NCI-H2196 treated with DMSO at 0.1 percent for 48 hours (cell line): ENCODE measurements around the gene NKX6-2.
"Not testable (repeated sequence)": the region's sequence is repeated elsewhere in the genome, so short reads cannot be mapped to it uniquely, and the experiment has no call there.

Experiments used
- DNase-seq: peaks from one replicate; lab custom pipeline; 2025; ENCODE audit not compliant: unreplicated experiment; lab: John Stamatoyannopoulos, UW

The NKX6-2 gene

GRCh38 chr10:132761395-132762060 lies 24.4 kb downstream of the NKX6-2 start:
- DNase-seq, result no peak

- DNase-seq, result no peak
Measured at GRCh38 chr10:132758865-132759264, 27.1 kb downstream of the NKX6-2 start.

- DNase-seq, result no peak
Measured at GRCh38 chr10:132757171-132757570, 28.8 kb downstream of the NKX6-2 start.

DNA sequence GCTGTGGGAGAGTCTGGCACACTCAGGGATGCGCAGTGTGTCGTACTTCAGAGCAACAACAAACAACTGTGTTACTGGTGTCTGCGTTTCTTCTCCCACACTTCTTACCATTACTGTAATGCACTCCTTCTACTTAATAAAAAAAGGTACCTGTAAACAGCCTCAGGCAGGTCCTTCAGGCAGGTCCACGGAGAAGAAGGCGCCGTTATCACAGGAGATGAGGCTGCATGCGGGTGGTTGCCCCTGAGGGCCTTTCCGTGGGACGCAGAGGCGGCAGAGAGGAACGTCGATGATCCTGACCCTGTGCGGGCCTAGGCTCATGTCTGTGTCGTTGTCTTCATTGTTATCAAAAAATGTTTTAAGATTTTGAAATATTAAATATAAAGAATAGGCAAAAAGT lies 29.4 kb downstream of the NKX6-2 start:
- no peak for DNase-seq

- no peak for DNase-seq
Measured at GRCh38 chr10:132755166-132755711, 30.7 kb downstream of the NKX6-2 start.

- no peak for DNase-seq
Measured at GRCh38 chr10:132754071-132754470, 31.9 kb downstream of the NKX6-2 start.

GRCh38 chr10:132753596-132753995 lies 32.4 kb downstream of the NKX6-2 start:
- DNase-seq, result no peak

DNA sequence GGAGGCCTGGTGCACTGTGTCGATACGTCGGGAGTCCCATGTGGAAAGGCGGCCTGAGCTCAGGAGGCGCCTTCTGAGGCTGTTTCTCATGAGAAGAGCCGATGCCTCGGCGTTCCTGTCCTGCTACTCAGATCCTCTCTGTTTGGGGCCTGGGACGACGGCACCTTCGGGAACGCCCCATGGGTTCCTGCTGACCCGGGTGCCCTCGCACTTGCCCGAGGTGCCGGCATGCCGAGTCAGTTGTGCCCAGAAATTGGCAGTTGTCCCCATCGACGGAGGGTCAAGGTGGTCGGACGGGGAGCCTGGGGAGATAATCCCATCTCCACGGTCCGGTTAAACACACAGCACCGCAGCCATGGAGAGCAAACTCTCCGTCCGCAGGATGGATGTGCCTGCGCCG lies 33.0 kb downstream of the NKX6-2 start:
- no peak for DNase-seq

DNA sequence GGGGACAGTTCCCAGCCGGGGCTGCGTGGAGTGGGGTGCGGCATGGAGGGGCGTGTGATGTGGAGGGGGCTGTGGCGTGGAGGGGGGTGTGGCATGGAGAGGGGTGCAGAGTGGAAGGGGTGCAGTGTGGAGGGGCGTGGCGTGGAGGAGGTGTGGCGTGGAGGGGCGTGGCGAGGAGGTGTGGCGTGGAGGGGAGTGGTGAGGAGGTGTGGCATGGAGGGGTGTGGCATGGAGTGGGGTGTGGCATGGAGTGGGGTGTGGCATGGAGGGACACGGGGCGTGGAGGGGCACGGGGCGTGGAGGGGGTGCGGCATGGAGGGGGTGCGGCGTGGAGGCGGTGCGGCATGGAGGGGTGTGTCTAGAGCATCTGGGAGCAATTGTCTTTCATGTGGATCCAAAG lies 33.6 kb downstream of the NKX6-2 start:
- no peak for DNase-seq

- no peak for DNase-seq
Measured at GRCh38 chr10:132750936-132751335, 35.0 kb downstream of the NKX6-2 start.

GRCh38 chr10:132749371-132749795 lies 36.6 kb downstream of the NKX6-2 start:
- DNase-seq, result no peak

- no peak for DNase-seq
Measured at GRCh38 chr10:132748545-132749370, 37.2 kb downstream of the NKX6-2 start.

DNA sequence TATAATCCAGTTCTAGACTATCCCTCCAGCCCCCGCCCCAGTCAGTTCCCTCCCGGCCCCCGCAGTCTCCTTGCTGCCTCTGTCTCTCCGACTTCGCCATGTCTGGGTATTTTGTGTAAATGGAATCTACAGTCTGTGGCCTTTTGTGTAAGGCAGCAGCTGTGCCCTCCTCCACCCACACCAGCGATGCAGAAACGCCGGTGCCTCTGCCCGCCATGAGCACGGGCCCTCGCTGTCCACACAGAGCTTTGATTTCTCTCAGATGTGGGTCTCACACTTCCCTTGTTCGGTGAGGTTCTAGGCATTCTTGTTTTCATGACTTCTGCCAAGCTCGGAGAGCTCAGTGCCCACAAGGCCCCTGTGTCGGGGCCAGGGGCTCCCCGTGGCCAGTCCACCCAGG lies 37.8 kb downstream of the NKX6-2 start:
- no peak for DNase-seq

GRCh38 chr10:132746801-132747625 lies 38.9 kb downstream of the NKX6-2 start:
- DNase-seq, result no peak

- no peak for DNase-seq
Measured at GRCh38 chr10:132746386-132746785, 39.6 kb downstream of the NKX6-2 start.

GRCh38 chr10:132745971-132746370 lies 40.0 kb downstream of the NKX6-2 start:
- DNase-seq, result no peak

DNA sequence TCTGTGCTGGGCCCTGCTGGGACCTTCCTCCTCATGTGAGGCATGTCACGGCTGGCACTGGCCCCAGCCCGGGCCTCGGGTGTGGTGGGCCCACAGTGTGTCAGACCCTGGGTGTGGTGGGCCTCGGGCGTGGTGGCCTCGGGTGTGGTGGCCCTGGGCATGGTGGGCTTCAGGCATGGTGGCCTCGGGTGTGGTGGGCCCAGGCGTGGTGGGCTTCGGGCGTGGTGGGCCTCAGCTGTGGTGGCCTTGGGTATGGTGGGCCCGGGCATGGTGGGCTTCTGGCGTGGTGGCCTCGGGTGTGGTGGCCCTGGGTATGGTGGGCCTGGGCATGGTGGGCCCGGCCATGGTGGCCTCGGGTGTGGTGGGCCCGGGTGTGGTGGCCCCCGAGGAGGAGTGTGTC lies 40.4 kb downstream of the NKX6-2 start:
- no peak for DNase-seq

GRCh38 chr10:132744839-132745238 lies 41.1 kb downstream of the NKX6-2 start:
- no peak for DNase-seq

DNA sequence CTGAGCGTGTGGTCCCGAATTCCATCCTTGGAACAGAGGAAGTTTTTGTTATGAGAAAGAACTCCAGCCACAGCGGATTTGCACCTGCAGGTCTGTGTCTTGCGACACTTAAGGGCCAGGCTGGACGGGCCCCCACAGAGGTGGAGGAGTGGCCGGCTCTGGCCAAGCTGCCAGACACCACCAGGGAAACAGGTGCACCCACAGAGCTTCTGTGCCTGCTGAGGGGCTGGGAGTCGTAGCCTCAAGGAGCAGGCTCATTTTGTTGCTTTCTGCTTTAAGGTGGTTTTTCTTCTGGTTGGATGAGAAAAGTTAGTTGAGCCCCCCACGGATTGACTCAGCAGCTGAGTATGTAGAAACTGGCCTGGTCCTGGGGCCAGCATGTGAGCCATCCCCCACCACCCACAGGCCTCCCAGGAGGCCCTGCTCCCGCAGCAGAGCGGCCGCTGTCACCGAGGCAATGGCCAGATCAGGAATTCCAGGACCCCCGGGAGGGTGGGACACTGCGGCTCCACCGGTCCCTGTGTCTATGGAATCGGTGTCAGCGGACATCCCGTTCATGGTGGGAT lies 41.9 kb downstream of the NKX6-2 start:
- no peak for DNase-seq

GRCh38 chr10:132743196-132743924 lies 42.6 kb downstream of the NKX6-2 start:
- DNase-seq, result not testable (repeated sequence)
